Tibial nerve (tissue), 4 donors: ENCODE measurements around the gene NSD2. TPM values are rescaled to one million over a fixed set of nuclear protein-coding genes. Genes with fewer than 3 reads are reported as not detected.

Source experiments
- DNase-seq, 2 donors: peaks; one replicate each; pipeline ENCODE4 v3.0.0-alpha.2; 2019; ENCODE audit warnings: low spot score in 2 of 2
- H3K27ac ChIP-seq, 4 donors: fragments of 200-600 bp; sonication (generic) in 3 of 4; one replicate each; pipeline ENCODE4 v1.5.1; 2017 to 2019; ENCODE audit warnings: mild to moderate bottlenecking in 1 of 4
- H3K27me3 ChIP-seq, 2 donors: fragments of 200-600 bp; sonication (generic) in 1 of 2; one replicate each; pipeline versions ENCODE4 v1.5.1 to v1.6.0; 2017 to 2019
- H3K36me3 ChIP-seq, 3 donors: fragments of 200-600 bp; sonication (generic); one replicate each; pipeline ENCODE4 v1.5.1; 2018 to 2019
- H3K4me1 ChIP-seq, 4 donors: fragments of 200-600 bp; sonication (generic) in 3 of 4; one replicate each; pipeline ENCODE4 v1.5.1; 2017 to 2019
- H3K4me3 ChIP-seq, 4 donors: fragments of 200-600 bp; sonication (generic) in 3 of 4; one replicate each; pipeline ENCODE4 v1.5.1; 2017 to 2019; ENCODE audit warnings: mild to moderate bottlenecking in 1 of 4, moderate library complexity in 1 of 4
- H3K9me3 ChIP-seq, 4 donors: fragments of 200-600 bp; sonication (generic) in 3 of 4; one replicate each; pipeline ENCODE4 v1.5.1; 2017 to 2019
- CTCF ChIP-seq, 5 experiments: fragments of 200-600 bp in 3 of 5; fragments of 450-650 bp in 2 of 5; sonication (generic) in 3 of 5; IDR thresholded peaks; one replicate each; pipeline ENCODE4 v1.5.1; 2016 to 2019; ENCODE audit warnings: antibody characterized with exemption in 5 of 5, mild to moderate bottlenecking in 3 of 5, moderate library complexity in 2 of 5
- EP300 ChIP-seq, 2 donors: sonication (generic); formaldehyde crosslinking; IDR thresholded peaks; one replicate each; pipeline ENCODE4 v1.6.1; 2017; ENCODE audit warnings: antibody characterized with exemption in 2 of 2, mild to moderate bottlenecking in 1 of 2
- POLR2A ChIP-seq, 2 donors: fragments of 450-650 bp; IDR thresholded peaks; one replicate each; pipeline ENCODE4 v1.6.1; 2017; ENCODE audit warnings: antibody characterized with exemption in 2 of 2, mild to moderate bottlenecking in 2 of 2, moderate library complexity in 2 of 2
- WGBS, 2 donors: methylation state at CpG; one replicate each; pipeline ENCODE4 v1.1.5; 2018; 5-methylcytosine and 5-hydroxymethylcytosine counted together
- total RNA-seq, 4 donors: library from RNA; depleted of rRNA; stranded (reverse); fragments of >200 nt; gene quantifications; one replicate each; pipeline ENCODE4 v1.1.0, GENCODE V29; 2016

NSD2 gene
- 10 to 100 TPM; 27.2 to 45.6 (median 32.2) TPM for total RNA-seq

GRCh38 chr4:1870578-1871443, at the start of gene NSD2:
NSD2 (plus strand) TSS chr4:1871393; CDS start chr4:1900655, 29,262 bp downstream.
- H3K4me3 ChIP-seq, result peak within 1 kb of the TSS; percentile 92 to 99 (median 94)
- H3K4me1 ChIP-seq, result peaks cover 0 to 24% (median 18%) of the 10 kb centered on the region in 4 donors
- H3K9me3 ChIP-seq, result no peaks in the 10 kb centered on the region
- no peaks in the 10 kb centered on the region for H3K36me3 ChIP-seq
- H3K27me3 ChIP-seq, result no peaks in the 10 kb centered on the region
- TF ChIP-seq CTCF (IDR thresholded peaks at IDR 0.05) (peak in 1 of 5 experiments; percentile 38), EP300 (IDR thresholded peaks at IDR 0.05) (peak in 1 of 2 donors; percentile 66), POLR2A (IDR thresholded peaks at IDR 0.05) (peak; percentile 52 to 72)
- 1 to 2% methylated on average over 38 to 63 of the region's 155 CpGs for WGBS, 2 donors
- peak within 1 kb of the TSS; percentile 86 to 100 (median 98) for H3K27ac ChIP-seq
- peak; percentile 76 to 78 for DNase-seq

GRCh38 chr4:1821679-1822567, 49.3 kb upstream of the NSD2 start:
- Histone ChIP-seq H3K4me3 (no peak overlapping the region), H3K36me3 (peaks cover 0 to 100% (median 8%) of the 10 kb centered on the region in 3 donors), H3K9me3 (no peaks in the 10 kb centered on the region), H3K27me3 (no peaks in the 10 kb centered on the region), H3K4me1 (no peaks in the 10 kb centered on the region), H3K27ac (no peak overlapping the region)
- 91 to 96% methylated on average over 14 to 18 of the region's 18 CpGs for WGBS, 2 donors
- TF ChIP-seq CTCF (IDR thresholded peaks at IDR 0.05) (no peak), POLR2A (IDR thresholded peaks at IDR 0.05) (no peak), EP300 (IDR thresholded peaks at IDR 0.05) (no peak)
- no peak for DNase-seq

- H3K9me3 ChIP-seq, result no peaks in the 10 kb centered on the region
- H3K4me3 ChIP-seq, result no peak overlapping the region
- DNase-seq, result no peak
- WGBS, 2 donors, result 88 to 93% methylated on average over 28 to 36 of the region's 37 CpGs
- TF ChIP-seq CTCF (IDR thresholded peaks at IDR 0.05) (no peak), POLR2A (IDR thresholded peaks at IDR 0.05) (no peak)
- peaks cover 0 to 91% (median 8%) of the 10 kb centered on the region in 3 donors for H3K36me3 ChIP-seq
- H3K27me3 ChIP-seq, result no peaks in the 10 kb centered on the region
- H3K4me1 ChIP-seq, result no peaks in the 10 kb centered on the region
- no peak overlapping the region for H3K27ac ChIP-seq
Observed at GRCh38 chr4:1822568-1823544, 48.3 kb upstream of the NSD2 start.

GRCh38 chr4:1823545-1823932, 47.7 kb upstream of the NSD2 start:
- TF ChIP-seq CTCF (IDR thresholded peaks at IDR 0.05) (no peak), POLR2A (IDR thresholded peaks at IDR 0.05) (no peak), EP300 (IDR thresholded peaks at IDR 0.05) (no peak)
- Histone ChIP-seq H3K36me3 (peaks cover 0 to 85% (median 8%) of the 10 kb centered on the region in 3 donors), H3K27me3 (no peaks in the 10 kb centered on the region), H3K27ac (no peak overlapping the region), H3K9me3 (no peaks in the 10 kb centered on the region), H3K4me3 (no peak overlapping the region), H3K4me1 (no peaks in the 10 kb centered on the region)
- no peak for DNase-seq
- 94 to 95% methylated on average over 9 to 12 of the region's 12 CpGs for WGBS, 2 donors
